Thoracic aorta (tissue), 2 donors: Measurements from ENCODE around the gene KLHDC3. TPM values are rescaled to one million over a fixed set of nuclear protein-coding genes. Genes with fewer than 3 reads are reported as not detected.
A peak's percentile ranks its signal among the peaks of the same experiment; 100 is the strongest.

ENCODE experiments used
- ATAC-seq: fragments of 150-250 bp; one replicate; pipeline ENCODE4 v1.8.0; 2017; ENCODE audit warnings: low read depth; ENCODE audit not compliant: insufficient number of reproducible peaks, low FRiP score
- DNase-seq: peaks from one replicate; pipeline ENCODE4 v3.0.0-alpha.2; 2020; ENCODE audit warnings: low spot score
- H3K27ac ChIP-seq, 2 donors: fragments of 200-600 bp; sonication (generic); 1 replicate in 1 of 2; 2 replicates in 1 of 2; pipeline ENCODE4 v1.5.1; 2016; ENCODE audit warnings: mild to moderate bottlenecking in 2 of 2, moderate library complexity in 2 of 2
- H3K27me3 ChIP-seq: fragments of 200-600 bp; sonication (generic); replicated peaks from 2 replicates; pipeline ENCODE4 v1.6.0; 2016; ENCODE audit warnings: mild to moderate bottlenecking; ENCODE audit not compliant: insufficient read depth
- H3K36me3 ChIP-seq: fragments of 200-600 bp; sonication (generic); one replicate; pipeline ENCODE4 v1.5.1; 2016
- H3K4me1 ChIP-seq, 2 donors: fragments of 200-600 bp; sonication (generic); 1 replicate in 1 of 2; 2 replicates in 1 of 2; pipeline versions ENCODE4 v1.5.1 to v1.6.0; 2016; ENCODE audit warnings: low read depth in 2 of 2, mild to moderate bottlenecking in 1 of 2; ENCODE audit not compliant: control insufficient read depth in 1 of 2
- H3K4me3 ChIP-seq: fragments of 200-600 bp; sonication (generic); 2 replicates; pipeline ENCODE4 v1.5.1; 2016; ENCODE audit warnings: mild to moderate bottlenecking
- H3K9me3 ChIP-seq: fragments of 200-600 bp; sonication (generic); 2 replicates; pipeline ENCODE4 v1.5.1; 2016
- total RNA-seq, 2 donors: library from RNA; depleted of rRNA; stranded (reverse); fragments of >200 nt; gene quantifications; one replicate each; pipeline versions ENCODE4 v1.1.0 to v1.2.3, GENCODE V29; 2016
- TF ChIP-seq, protein P1 (sequence below): fragments of 200-600 bp; sonication (generic); IDR thresholded peaks from one replicate; pipeline ENCODE4 v1.5.1; 2019; ENCODE audit warnings: antibody characterized with exemption

KLHDC3 gene
- total RNA-seq, 2 donors from 2014 or later, result 87.3 to 105 TPM

DNA sequence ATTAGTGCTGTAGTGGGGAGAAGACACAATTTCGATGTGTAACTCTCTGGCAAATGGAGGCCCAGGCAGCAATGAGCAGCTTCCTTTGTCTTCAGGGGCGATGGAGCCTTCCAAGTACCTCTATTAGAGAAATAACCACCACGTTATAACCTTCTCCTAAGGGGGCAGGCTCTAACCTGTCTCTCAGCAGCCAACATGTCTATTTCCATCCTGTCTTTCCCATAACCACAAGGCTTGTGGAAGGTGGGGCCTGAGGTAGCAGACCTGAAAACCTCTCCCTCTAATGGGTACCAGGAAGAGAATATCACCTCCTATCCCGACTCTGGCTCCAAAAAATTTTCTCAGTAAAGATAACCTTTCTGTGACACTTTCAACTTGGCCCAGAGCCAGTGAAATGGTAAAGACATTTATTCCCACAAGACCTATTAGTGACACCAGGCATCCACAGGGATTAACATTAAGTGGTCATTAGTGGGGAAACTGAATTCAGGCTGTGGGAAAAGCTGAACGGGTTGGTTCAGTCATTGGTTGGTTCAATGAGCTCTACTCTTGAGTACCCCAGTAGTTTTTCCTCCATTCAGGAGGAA, 39.0 kb upstream of the KLHDC3 start:
- Histone ChIP-seq H3K36me3 (no peaks in the 10 kb centered on the region), H3K9me3 (no peaks in the 10 kb centered on the region), H3K4me1 (peaks cover 15 to 27% of the 10 kb centered on the region in 2 donors), H3K27ac (no peak overlapping the region), H3K4me3 (no peak overlapping the region), H3K27me3 (no peaks in the 10 kb centered on the region)
- no peak for ATAC-seq
- TF ChIP-seq, protein P1, sequence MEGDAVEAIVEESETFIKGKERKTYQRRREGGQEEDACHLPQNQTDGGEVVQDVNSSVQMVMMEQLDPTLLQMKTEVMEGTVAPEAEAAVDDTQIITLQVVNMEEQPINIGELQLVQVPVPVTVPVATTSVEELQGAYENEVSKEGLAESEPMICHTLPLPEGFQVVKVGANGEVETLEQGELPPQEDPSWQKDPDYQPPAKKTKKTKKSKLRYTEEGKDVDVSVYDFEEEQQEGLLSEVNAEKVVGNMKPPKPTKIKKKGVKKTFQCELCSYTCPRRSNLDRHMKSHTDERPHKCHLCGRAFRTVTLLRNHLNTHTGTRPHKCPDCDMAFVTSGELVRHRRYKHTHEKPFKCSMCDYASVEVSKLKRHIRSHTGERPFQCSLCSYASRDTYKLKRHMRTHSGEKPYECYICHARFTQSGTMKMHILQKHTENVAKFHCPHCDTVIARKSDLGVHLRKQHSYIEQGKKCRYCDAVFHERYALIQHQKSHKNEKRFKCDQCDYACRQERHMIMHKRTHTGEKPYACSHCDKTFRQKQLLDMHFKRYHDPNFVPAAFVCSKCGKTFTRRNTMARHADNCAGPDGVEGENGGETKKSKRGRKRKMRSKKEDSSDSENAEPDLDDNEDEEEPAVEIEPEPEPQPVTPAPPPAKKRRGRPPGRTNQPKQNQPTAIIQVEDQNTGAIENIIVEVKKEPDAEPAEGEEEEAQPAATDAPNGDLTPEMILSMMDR, result no peak
- no peak for DNase-seq

DNA sequence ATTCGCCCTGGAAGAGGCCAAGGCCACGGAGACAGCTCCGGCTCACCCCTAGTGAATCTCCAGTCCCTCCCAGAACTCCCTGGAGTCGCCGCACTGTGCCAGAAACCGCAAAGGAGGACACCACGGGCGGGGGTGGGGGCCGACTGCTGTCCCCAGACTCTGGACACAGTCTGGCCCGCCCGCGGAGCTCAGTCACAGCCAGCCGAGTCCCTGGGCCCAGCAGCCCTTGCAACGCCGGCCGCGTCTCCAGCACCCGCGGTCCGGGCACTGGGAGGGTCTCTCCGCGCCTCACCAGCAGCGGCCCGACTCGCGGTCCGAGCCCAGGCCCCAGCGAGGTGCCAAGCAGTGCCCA, 35.6 kb upstream of the KLHDC3 start:
- no peaks in the 10 kb centered on the region for H3K27me3 ChIP-seq
- no peaks in the 10 kb centered on the region for H3K36me3 ChIP-seq
- DNase-seq, result no peak
- no peaks in the 10 kb centered on the region for H3K9me3 ChIP-seq
- peaks cover 16 to 36% of the 10 kb centered on the region in 2 donors for H3K4me1 ChIP-seq
- no peak for ATAC-seq
- TF ChIP-seq, protein P1, result no peak
- peak overlapping the region; percentile 75 for H3K4me3 ChIP-seq
- H3K27ac ChIP-seq, result peak overlapping the region; percentile 83 to 90

DNA sequence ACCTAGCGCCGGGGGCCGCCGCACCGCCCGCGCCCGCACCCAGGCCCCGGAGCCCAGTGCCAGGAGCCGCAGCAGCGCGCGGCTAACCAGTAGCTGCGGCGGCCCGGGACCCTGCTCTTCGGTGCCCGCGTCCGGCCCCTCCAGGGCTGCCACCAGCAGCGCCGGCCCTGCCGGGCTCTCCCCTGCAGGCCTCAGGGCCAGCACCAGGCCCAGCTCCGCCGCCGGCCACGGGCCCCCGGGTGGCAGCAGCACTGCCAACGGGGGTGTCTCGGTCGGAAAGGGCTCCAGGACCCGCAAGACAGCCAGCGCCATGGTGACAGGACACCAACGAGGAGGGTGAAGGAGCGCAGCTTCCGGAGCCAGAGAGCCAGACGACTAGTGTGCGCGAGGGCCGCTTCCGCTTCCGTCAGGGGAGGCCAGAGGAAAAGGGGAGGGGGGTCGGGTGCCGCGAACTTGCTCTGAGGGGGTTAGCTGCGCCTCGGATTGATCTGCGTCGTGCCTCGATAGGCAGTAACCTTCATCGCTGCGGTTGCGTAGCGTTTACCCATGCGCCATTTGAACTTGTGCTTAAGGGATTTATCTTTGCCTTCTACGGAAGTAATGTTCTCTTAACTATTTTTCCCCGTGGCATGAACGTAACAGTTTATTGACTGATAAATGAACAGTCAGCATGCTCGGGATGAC, 35.1 kb upstream of the KLHDC3 start, which contains the start of gene PEX6:
Gene PEX6 (minus strand): TSS at position 343 of the 684 bp plus-strand sequence. CDS start 31 bp downstream, at position 312.
- Histone ChIP-seq H3K9me3 (no peaks in the 10 kb centered on the region), H3K4me3 (peak within 1 kb of the TSS; percentile 75), H3K27me3 (no peaks in the 10 kb centered on the region), H3K4me1 (peaks cover 17 to 40% of the 10 kb centered on the region in 2 donors), H3K36me3 (no peaks in the 10 kb centered on the region), H3K27ac (peak within 1 kb of the TSS; percentile 83 to 90)
- TF ChIP-seq, protein P1, result no peak
- ATAC-seq (peak; percentile 81), DNase-seq (peak; percentile 49)

DNA sequence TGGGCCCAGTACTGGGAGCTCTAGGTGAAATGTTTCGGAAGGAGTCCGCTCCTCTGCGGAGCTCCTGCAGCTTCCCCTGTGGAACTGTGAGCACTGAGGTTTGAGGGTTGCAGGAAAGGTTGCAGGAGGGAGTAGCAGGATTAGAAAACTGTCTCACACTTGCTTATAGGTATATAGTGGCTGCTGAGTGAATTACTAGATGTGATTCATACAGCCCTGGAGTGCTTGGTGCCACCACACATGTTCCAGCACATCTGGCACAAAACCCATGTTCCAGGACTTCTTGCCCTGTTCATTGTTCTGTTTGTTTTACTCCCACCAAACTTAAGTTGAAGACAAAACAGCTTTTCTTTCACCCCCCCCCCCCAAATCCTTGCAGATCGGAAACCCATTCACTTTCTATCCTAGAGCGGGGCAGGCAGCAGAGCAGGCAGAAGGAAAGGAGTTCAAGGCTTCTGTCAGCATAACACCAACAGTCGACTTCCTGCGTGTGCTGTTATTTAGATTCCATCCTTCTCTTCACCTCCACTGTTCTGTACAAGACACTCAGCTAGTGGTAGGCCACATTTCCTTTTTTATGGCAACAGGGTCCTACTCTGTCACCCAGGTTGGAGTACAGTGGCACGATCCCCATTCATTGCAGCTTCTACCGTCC, 34.4 kb upstream of the KLHDC3 start:
- Histone ChIP-seq H3K27ac (peak overlapping the region; percentile 83 to 90), H3K9me3 (no peaks in the 10 kb centered on the region), H3K36me3 (no peaks in the 10 kb centered on the region), H3K4me1 (peaks cover 17 to 40% of the 10 kb centered on the region in 2 donors), H3K4me3 (peak overlapping the region; percentile 75), H3K27me3 (no peaks in the 10 kb centered on the region)
- TF ChIP-seq, protein P1, result no peak
- ATAC-seq, result no peak
- DNase-seq, result no peak

DNA sequence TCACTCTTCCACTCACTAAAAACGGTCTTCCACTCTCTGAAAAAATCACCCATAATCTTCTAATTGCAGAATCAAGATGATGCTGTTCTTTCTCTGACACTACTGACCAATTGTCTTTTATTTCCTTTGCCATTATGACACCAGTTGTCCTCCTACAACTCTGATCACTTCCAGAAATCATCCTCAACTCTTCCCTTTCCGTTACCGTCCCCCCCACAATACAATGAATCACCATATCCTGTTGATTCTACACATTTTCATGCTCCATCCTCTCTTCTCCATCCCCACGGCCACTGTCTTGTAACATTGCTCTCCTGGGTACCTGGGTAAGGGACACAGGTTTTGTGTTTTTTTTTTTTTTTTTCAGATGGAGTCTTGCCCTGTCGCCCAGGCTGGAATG, 32.2 kb upstream of the KLHDC3 start:
- ATAC-seq, result no peak
- Histone ChIP-seq H3K36me3 (no peaks in the 10 kb centered on the region), H3K4me1 (peaks cover 36 to 52% of the 10 kb centered on the region in 2 donors)

More for the DNA sequence above, 32.2 kb upstream of the KLHDC3 start:
- DNase-seq, result no peak
- Histone ChIP-seq H3K27me3 (no peaks in the 10 kb centered on the region), H3K4me3 (no peak overlapping the region), H3K9me3 (no peaks in the 10 kb centered on the region), H3K27ac (no peak overlapping the region)
- TF ChIP-seq, protein P1, result no peak
